ENCODE results near the gene STEAP2. TPM values are rescaled to one million over a fixed set of nuclear protein-coding genes. Genes with fewer than 3 reads are reported as not detected.

STEAP2 gene
- total RNA-seq, 1 donor from 2014 or later: 0.49 TPM

DNA sequence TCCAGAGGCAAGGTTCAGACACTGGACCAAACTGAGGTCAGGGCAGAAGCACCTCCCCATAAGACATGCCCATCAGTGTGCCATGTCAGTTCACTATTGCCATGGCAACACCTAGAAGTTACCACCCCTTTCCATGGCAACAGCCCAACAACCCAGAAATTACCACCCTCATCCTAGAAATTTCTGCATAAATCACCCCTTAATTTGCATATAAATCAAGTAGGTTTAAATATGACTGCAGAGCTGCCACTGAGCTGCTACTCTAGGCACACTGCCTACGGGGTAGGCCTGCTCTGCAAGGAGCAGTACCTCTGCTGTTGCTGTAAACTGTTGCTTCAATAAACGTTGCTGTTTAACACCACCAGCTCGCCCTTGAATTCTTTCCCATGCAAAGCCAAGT lies 12.7 kb downstream of the STEAP2 start:
- no peaks in the 10 kb centered on the region for H3K36me3 Mint-ChIP-seq (ENCODE audit: low read depth, unreplicated experiment)
- no peaks in the 10 kb centered on the region for H3K9me3 Mint-ChIP-seq (ENCODE audit: unreplicated experiment)
- no peak for DNase-seq (ENCODE audit: low spot score)
- no peak overlapping the region for H3K4me3 Mint-ChIP-seq (ENCODE audit: unreplicated experiment)
- H3K27ac Mint-ChIP-seq (ENCODE audit: unreplicated experiment): no peak overlapping the region
- no peaks in the 10 kb centered on the region for H3K4me1 Mint-ChIP-seq (ENCODE audit: unreplicated experiment)
- no peaks in the 10 kb centered on the region for H3K27me3 Mint-ChIP-seq (ENCODE audit: unreplicated experiment)
- TF ChIP-seq, protein P1, sequence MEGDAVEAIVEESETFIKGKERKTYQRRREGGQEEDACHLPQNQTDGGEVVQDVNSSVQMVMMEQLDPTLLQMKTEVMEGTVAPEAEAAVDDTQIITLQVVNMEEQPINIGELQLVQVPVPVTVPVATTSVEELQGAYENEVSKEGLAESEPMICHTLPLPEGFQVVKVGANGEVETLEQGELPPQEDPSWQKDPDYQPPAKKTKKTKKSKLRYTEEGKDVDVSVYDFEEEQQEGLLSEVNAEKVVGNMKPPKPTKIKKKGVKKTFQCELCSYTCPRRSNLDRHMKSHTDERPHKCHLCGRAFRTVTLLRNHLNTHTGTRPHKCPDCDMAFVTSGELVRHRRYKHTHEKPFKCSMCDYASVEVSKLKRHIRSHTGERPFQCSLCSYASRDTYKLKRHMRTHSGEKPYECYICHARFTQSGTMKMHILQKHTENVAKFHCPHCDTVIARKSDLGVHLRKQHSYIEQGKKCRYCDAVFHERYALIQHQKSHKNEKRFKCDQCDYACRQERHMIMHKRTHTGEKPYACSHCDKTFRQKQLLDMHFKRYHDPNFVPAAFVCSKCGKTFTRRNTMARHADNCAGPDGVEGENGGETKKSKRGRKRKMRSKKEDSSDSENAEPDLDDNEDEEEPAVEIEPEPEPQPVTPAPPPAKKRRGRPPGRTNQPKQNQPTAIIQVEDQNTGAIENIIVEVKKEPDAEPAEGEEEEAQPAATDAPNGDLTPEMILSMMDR (IDR thresholded peaks at IDR 0.05; ENCODE audit: unreplicated experiment): no peak

DNA sequence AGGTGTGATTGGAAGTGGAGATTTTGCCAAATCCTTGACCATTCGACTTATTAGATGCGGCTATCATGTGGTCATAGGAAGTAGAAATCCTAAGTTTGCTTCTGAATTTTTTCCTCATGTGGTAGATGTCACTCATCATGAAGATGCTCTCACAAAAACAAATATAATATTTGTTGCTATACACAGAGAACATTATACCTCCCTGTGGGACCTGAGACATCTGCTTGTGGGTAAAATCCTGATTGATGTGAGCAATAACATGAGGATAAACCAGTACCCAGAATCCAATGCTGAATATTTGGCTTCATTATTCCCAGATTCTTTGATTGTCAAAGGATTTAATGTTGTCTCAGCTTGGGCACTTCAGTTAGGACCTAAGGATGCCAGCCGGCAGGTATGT lies 13.6 kb downstream of the STEAP2 start:
- Mint-ChIP-seq H3K4me3 (ENCODE audit: unreplicated experiment) (no peak overlapping the region), H3K36me3 (ENCODE audit: low read depth, unreplicated experiment) (no peaks in the 10 kb centered on the region), H3K27me3 (ENCODE audit: unreplicated experiment) (no peaks in the 10 kb centered on the region), H3K27ac (ENCODE audit: unreplicated experiment) (no peak overlapping the region), H3K9me3 (ENCODE audit: unreplicated experiment) (no peaks in the 10 kb centered on the region), H3K4me1 (ENCODE audit: unreplicated experiment) (no peaks in the 10 kb centered on the region)
- TF ChIP-seq, protein P1 (IDR thresholded peaks at IDR 0.05; ENCODE audit: unreplicated experiment): no peak
- DNase-seq (ENCODE audit: low spot score): no peak

DNA sequence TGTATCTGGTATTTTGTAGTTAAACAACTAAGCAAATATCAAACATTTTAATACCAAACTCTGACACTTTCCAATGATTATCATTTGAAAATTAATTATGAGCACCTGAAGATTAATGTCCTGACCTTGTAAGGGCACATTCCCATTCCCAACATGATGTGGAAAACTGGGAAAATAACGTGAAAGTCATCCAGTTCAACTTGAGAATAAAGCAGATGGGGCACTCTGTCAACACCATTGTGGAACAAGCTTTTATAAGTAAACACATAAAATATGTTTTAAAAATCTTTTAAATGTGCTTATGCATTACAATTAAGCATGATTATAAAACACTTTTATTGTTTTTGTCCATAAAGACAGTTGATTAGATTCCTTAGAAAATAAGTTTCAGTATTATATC lies 14.1 kb downstream of the STEAP2 start:
- TF ChIP-seq, protein P1 (IDR thresholded peaks at IDR 0.05; ENCODE audit: unreplicated experiment): no peak
- no peaks in the 10 kb centered on the region for H3K9me3 Mint-ChIP-seq (ENCODE audit: unreplicated experiment)

DNA sequence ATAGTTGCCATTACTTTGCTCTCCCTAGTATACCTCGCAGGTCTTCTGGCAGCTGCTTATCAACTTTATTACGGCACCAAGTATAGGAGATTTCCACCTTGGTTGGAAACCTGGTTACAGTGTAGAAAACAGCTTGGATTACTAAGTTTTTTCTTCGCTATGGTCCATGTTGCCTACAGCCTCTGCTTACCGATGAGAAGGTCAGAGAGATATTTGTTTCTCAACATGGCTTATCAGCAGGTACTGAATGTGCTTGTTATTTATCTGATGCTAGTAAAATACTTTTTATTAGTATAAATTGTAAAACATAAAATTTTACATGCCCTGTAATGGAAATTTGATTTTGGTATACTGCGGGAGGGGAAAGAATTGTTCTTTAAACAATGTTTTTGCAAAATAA lies 15.7 kb downstream of the STEAP2 start:
- Mint-ChIP-seq H3K27me3 (ENCODE audit: unreplicated experiment) (no peaks in the 10 kb centered on the region), H3K9me3 (ENCODE audit: unreplicated experiment) (no peaks in the 10 kb centered on the region), H3K4me1 (ENCODE audit: unreplicated experiment) (no peaks in the 10 kb centered on the region), H3K36me3 (ENCODE audit: low read depth, unreplicated experiment) (no peaks in the 10 kb centered on the region), H3K4me3 (ENCODE audit: unreplicated experiment) (no peak overlapping the region), H3K27ac (ENCODE audit: unreplicated experiment) (no peak overlapping the region)
- DNase-seq (ENCODE audit: low spot score): no peak
- TF ChIP-seq, protein P1 (IDR thresholded peaks at IDR 0.05; ENCODE audit: unreplicated experiment): no peak

More for the DNA sequence above, 14.1 kb downstream of the STEAP2 start:
- Mint-ChIP-seq H3K27me3 (ENCODE audit: unreplicated experiment) (no peaks in the 10 kb centered on the region), H3K36me3 (ENCODE audit: low read depth, unreplicated experiment) (no peaks in the 10 kb centered on the region), H3K4me1 (ENCODE audit: unreplicated experiment) (no peaks in the 10 kb centered on the region), H3K27ac (ENCODE audit: unreplicated experiment) (no peak overlapping the region), H3K4me3 (ENCODE audit: unreplicated experiment) (no peak overlapping the region)
- no peak for DNase-seq (ENCODE audit: low spot score)

DNA sequence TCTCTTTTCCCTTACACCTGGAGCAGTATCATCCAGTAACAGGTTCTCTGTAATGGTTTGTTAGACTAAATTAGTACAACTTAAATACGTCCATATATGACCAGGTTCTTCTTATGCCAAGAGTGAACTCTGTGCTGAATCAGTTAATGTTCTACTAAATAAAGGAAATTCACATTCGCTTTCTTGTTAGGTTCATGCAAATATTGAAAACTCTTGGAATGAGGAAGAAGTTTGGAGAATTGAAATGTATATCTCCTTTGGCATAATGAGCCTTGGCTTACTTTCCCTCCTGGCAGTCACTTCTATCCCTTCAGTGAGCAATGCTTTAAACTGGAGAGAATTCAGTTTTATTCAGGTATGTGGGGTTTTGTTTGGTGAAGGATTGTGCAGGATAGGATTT lies 18.1 kb downstream of the STEAP2 start:
- H3K36me3 Mint-ChIP-seq (ENCODE audit: low read depth, unreplicated experiment): no peaks in the 10 kb centered on the region
- H3K27ac Mint-ChIP-seq (ENCODE audit: unreplicated experiment): no peak overlapping the region
- no peak for DNase-seq (ENCODE audit: low spot score)
- TF ChIP-seq, protein P1 (IDR thresholded peaks at IDR 0.05; ENCODE audit: unreplicated experiment): no peak
- H3K9me3 Mint-ChIP-seq (ENCODE audit: unreplicated experiment): no peaks in the 10 kb centered on the region
- no peaks in the 10 kb centered on the region for H3K4me1 Mint-ChIP-seq (ENCODE audit: unreplicated experiment)
- H3K4me3 Mint-ChIP-seq (ENCODE audit: unreplicated experiment): no peak overlapping the region
- H3K27me3 Mint-ChIP-seq (ENCODE audit: unreplicated experiment): no peaks in the 10 kb centered on the region

Data from endothelial cell (in vitro differentiated cells).